Fibroblast of lung (primary cell): ENCODE results near the gene RSF1.

ENCODE experiments used
- CTCF ChIP-seq, 2 donors: IDR thresholded peaks in 1 of 2; conservative IDR thresholded peaks in 1 of 2; 1 replicate in 1 of 2; 2 replicates in 1 of 2; pipeline ENCODE4 v1.5.1; 2011 to 2012; ENCODE audit warnings: low read length in 2 of 2, control low read depth in 1 of 2, inconsistent platforms in 1 of 2, low read depth in 1 of 2, mild to moderate bottlenecking in 1 of 2
- EZH2 ChIP-seq: IDR thresholded peaks from 2 replicates; pipeline ENCODE4 v1.5.1; 2012; ENCODE audit warnings: low read length, control low read depth, mild to moderate bottlenecking; ENCODE audit errors: missing control alignments

DNA sequence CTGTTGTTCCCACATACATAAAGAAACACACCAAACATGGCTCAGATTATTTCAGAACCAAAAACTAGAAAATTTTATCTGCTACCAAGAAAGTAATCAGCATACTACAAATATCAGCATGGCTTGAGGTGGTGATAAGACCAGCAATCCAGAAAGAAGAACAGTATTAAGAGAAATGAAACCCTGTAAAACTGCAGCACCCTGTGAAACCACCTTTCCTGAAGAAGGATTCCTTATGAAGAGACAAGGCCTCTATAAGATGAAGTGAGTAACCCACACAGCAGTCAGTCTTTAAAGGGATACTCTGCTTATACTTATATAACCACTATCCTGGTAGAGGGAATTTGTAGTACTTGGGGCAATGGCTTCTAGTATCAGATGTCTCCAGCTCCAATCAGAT is 49.9 kb downstream of the RSF1 start:
- no peak for TF ChIP-seq CTCF (conservative IDR thresholded peaks at IDR 0.05 in 1 of 2, IDR thresholded peaks at IDR 0.05 in 1 of 2; ENCODE audit: low read depth in 1 of 2, low read length in 2 of 2)
- TF ChIP-seq EZH2 = no peak
